ENCODE measurements around the gene ZNF816.
"Not testable (repeated sequence)": the region's sequence is repeated elsewhere in the genome, so short reads cannot be mapped to it uniquely, and the experiment has no call there.

ZNF816 gene

GRCh38 chr19:52959613-52960295 is 2.9 kb downstream of the ZNF816 start:
- DNase-seq (ENCODE audit: low read depth), result no peak

- no peak for DNase-seq (ENCODE audit: low read depth)
Measured at GRCh38 chr19:52957591-52957990, 5.1 kb downstream of the ZNF816 start.

DNA sequence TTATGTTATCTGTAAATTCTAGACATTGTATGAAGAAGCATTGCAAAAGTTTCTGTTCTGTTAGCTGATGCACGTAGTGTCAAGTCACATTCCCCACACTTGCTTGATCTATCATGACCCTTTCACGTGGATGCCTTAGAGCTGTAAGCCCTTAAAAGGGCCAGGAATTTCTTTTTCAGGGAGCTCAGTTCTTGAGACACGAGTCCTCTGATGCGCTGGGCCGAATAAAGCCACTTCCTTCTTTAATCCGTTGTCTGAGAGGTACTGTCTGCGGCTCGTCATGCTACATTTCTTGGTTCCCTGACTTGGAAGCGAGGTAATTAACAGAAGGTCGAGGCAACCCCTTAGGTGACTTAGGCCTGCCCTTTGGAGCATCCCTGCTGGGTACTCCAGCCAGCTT is 5.8 kb downstream of the ZNF816 start:
- no peak for DNase-seq (ENCODE audit: low read depth)

DNA sequence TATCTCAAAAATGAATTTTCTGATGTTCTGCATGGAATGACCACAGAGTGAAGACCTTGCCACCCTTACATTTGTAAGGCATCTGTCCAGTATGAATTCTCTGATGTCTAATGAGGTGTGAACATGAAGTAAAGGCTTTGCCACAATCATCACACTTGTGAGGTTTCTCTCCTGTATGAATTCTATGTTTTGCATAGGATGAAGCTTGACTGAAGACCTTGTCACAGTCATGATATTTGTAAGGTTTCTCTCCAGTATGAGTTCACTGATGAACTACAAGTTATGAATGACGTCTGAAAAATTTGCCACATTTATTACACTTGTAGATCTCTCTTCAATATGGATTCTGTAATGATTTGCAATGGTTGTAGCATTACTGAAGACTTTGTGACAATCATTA is 13.3 kb downstream of the ZNF816 start:
- DNase-seq (ENCODE audit: low read depth), result no peak

DNA sequence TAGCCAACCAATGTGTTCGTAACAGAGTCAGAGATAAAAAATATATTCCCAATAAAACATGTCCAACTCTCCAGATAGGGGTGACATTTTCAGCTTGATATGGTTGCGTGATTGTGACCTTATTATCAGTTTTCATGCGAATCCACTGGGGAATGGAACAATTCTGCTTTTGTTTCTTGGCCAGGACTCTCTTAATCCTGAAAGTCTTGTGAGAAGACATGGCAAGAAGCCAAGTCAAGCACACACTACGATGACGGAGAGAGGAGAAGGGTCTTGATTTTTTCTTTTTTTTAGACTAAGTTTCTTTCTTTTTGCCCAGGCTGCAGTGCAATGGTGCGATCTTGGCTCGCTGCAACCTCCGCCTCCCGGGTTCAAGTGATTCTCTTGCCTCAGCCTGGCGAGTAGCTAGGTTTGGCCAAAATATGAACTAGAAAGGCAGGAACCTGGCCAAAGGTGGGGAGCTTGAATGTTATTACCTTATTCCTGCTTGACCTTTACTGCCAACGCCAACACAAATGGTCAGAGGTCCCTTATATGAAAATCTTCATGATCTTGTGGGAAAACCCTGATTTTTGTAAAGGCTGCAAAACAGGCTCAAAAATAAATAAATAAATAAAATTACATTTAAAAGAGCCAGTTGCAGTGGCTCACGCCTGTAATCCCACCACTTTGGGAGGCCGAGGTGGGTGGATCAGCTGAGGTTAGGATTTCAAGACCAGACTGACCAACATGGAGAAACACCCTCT is 14.5 kb downstream of the ZNF816 start:
- DNase-seq (ENCODE audit: low read depth), result no peak

DNA sequence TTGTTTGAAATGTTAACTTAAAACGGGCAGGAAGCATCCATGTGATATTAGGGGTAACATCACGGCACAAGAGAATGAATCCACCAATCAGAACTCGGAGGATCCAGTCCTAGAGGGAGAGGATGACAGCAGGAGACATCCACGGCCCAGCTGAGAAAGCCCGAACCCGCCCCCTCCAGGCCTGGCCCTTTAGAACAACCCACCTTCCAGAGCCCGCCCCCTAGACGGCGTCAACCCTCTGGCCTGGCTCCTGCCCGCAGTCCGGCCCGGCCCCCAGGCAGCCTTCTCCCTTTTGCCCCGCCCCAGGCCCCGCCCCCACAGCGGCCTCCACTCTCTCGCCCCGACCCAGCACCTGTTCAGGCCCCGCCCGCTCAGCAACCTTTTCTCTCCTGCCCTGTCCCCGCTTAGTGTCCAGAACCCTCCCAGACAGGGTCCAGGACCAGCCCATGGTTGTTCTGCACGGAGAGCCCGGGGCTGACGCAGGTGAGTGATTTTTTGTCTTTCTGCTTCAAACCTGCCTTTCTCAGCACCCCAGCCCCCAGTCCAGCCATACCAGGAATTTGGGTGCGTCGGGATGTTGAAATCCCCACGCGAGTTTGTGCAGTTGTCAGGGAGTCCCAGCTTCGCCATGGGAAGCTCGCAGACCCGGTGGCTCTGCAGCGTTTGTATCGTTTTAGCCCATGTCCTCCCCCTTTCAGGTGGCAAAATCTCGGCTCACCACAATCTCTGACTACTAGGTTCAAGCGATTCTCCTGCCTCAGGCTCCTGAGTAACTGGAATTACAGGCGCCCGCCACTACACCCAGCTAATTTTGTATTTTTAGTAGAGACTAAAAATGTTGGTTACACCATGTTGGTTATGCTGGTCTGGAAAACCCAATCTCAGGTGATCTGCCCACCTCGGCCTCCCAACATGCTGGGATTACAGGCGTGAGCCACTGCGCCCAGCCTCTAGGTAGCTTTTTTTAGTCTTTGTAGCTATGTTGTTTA is 16.1 kb downstream of the ZNF816 start:
- DNase-seq (ENCODE audit: low read depth), result no peak

- DNase-seq (ENCODE audit: low read depth), result no peak
Measured at GRCh38 chr19:52945652-52946321, 16.9 kb downstream of the ZNF816 start.

DNA sequence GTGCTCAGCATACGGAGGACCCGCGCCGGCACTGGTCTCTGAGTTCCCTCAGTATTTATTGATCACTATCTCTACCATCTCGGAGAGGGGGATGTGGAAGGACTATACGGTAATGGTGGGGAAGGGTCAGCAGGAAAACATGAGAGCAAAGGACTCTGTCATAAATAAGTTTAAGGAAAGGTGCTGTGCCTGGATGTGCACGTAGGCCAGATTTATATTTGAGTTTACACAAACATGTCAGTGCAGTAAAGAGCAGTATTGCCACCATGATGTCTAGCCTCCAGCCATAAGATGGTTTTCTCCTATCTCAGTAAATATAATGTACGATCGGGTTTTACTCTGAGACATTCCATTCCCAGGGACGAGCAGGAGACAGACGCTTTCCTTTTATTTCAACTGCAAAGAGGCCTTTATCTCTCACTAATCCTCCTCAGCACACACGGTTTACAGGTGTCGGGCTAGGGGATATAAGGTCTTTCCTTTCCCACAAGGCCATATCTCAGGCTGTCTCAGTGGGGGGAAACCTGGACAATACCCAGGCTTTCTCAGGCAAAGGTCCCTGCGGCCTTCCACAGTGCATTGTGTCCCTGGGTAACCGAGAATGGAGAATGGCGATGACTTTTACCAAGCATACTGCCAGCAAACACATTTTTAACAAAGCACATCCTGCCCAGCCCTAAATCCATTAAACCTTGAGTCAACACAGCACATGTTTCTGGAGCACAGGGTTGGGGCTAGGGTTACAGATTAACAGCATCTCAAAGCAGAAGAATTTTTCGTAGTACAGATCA is 17.8 kb downstream of the ZNF816 start:
- DNase-seq (ENCODE audit: low read depth), result not testable (repeated sequence)

GRCh38 chr19:52943884-52944643 is 18.6 kb downstream of the ZNF816 start:
- no peak for DNase-seq (ENCODE audit: low read depth)

- no peak for DNase-seq (ENCODE audit: low read depth)
Measured at GRCh38 chr19:52943134-52943883, 19.4 kb downstream of the ZNF816 start.

DNA sequence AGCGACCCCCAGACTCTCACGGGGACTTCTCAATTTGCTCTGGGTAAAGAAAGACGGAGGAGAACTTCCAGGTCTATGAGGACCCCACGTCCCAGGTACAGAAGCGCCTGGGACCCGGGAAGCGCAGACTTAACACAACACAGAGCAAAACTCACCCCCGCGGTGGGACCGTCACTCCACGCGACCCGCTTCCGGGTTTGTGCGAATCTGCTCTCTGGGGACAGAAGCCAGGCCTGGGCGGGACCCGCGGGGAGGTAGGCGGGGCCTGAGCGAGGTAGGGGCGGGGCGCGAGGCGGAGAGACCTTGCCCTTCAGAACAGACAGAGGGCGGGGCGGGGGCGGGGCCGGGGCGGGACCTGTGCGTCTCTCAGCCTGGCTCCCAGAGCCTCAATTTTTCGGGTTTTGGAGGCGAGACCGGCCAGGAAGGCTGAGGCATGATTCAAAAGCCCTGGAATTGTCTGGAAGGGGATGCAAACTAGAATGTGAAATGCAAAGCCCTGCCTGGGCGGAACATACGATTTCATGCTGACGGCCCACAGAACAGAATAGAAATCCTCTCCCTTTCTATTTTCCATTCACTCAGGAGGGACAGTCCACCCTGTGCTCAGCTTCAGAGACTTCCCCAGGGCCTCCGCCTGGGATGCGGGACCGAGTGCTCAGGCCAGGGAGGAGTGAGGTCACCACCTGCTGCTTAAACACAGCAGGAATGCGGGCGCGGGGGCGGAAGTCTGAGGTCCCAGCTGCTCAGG is 20.1 kb downstream of the ZNF816 start:
- peak; percentile 92 for DNase-seq (ENCODE audit: low read depth)

DNA sequence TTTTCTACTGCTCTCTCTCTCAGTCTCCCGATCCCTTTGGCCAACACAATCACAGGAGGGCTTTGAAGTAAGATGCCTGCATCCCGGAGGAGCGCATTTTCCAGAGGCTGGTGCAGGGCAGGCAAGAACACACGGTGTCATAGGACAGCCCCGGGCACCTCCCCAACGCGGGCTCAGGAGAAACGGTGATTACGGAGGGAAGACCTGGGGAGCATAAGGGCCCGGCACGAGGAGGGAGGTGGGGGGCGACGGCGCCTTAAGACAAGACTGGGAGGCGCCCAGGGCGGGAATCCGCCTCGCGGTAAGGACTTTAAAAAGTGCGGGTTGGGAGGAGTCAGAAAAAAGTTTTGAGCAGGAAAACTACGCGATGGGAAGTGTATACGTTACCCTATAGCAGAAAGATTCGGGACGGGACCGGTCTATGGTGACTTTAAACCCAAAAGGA is 20.7 kb downstream of the ZNF816 start:
- no peak for DNase-seq (ENCODE audit: low read depth)

DNA sequence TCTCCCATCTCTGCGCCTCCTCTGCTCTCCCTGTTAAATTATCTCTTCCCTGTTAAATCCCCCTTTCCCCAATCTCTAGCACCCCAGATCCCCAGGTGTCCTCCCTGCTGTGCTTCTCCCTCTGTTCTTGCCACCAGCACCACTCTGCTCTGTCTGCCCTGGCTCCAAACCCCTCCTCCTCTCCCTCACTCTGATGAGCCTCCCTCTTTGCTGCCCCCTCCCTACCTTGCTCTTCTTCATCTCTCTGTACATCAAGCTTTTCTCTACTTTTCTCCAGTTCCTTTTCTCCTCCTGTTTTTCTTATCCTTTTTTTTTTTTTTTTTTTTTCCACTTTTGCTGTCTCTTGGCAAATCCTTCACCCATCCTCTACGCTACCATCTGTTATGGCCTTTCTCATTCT is 21.2 kb downstream of the ZNF816 start:
- not testable (repeated sequence) for DNase-seq (ENCODE audit: low read depth)

DNA sequence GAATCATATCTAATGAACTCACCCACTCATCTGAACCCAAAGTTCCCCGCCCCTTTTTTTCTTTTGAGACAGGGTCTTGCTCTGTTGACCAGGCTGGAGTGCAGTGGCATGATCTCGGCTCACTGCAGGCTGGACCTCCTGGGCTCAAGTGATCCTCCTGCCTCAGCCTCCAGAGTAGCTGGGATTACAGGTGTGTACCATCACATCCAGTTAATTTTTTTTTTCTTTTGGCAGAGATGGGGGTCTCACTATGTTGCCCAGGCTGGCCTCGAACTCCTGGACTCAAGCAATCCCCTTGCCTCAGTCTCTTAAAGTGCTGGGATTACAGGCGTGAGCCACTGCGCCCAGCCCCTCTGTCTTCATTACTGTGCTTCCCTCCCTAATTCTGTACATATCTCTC is 21.8 kb downstream of the ZNF816 start:
- not testable (repeated sequence) for DNase-seq (ENCODE audit: low read depth)

GRCh38 chr19:52938761-52939160 is 23.9 kb downstream of the ZNF816 start:
- DNase-seq (ENCODE audit: low read depth), result no peak

GRCh38 chr19:52936954-52937325 is 25.7 kb downstream of the ZNF816 start:
- no peak for DNase-seq (ENCODE audit: low read depth)

GRCh38 chr19:52936151-52936953 is 26.3 kb downstream of the ZNF816 start:
- no peak for DNase-seq (ENCODE audit: low read depth)

DNA sequence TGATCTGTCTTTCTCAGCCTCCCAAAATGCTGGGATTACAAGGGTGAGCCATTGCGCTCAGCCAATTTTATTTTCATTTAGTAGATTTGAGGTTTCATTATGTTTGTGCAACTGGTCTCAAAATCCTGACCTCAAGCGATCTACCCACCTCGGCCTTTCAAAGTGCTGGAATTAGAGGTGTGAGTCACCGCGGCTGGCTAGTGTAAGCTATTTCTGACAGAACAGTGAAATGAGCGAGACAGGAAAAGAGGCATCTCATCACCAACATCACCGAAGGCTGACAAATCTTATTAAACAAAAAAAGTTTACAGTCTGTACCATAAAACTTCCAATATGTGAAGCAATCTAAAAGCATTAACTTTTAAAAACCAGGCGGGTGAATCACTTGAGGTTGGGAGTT is 27.2 kb downstream of the ZNF816 start:
- no peak for DNase-seq (ENCODE audit: low read depth)

All from activated T-helper 9 cell treated with anti-CD3 and anti-CD28 coated beads, Interleukin-2, amount 50 U/mL, for 16 hours (primary cell).